Measurements from ENCODE around the gene PRCP.

PRCP gene

DNA sequence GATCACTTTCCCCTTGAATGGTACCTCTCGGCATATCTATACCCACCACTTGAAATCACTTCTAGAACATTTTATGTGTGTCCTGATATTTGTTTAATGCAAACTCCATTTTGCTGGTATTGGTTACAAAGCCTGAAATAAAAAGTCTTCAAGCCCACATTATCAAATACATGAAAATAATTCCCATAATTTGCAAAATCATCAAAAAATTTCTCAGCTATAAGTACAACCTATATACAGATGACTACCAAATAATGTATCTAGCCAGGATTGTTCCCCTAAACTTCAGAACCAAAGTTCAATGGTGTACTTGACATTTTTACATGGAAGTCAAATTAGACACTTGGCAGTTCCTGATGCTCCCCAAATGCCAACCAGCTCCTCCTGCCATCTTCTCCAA, 71.8 kb downstream of the PRCP start:
- DNase-seq (ENCODE audit: low read depth in 2 of 2), result no peak

DNA sequence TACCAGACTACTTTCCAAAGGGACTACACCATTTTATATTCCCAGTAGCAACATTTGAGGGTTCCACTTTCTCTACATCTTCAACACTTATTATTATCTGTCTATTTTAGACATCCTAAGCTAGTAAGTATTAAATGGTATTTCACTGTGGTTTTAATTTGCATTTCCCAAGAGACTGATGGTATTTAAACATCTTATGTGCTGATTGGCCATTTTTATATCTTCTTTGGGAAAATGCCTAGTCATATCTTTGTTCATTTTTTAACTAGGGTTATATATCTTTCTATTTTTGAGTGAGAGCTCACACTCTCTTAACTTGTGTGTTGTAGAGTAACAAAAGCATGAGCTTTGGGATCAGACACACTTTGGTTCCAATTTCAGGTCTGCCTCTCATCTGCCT, 73.7 kb downstream of the PRCP start:
- DNase-seq (ENCODE audit: low read depth in 2 of 2), result no peak

DNA sequence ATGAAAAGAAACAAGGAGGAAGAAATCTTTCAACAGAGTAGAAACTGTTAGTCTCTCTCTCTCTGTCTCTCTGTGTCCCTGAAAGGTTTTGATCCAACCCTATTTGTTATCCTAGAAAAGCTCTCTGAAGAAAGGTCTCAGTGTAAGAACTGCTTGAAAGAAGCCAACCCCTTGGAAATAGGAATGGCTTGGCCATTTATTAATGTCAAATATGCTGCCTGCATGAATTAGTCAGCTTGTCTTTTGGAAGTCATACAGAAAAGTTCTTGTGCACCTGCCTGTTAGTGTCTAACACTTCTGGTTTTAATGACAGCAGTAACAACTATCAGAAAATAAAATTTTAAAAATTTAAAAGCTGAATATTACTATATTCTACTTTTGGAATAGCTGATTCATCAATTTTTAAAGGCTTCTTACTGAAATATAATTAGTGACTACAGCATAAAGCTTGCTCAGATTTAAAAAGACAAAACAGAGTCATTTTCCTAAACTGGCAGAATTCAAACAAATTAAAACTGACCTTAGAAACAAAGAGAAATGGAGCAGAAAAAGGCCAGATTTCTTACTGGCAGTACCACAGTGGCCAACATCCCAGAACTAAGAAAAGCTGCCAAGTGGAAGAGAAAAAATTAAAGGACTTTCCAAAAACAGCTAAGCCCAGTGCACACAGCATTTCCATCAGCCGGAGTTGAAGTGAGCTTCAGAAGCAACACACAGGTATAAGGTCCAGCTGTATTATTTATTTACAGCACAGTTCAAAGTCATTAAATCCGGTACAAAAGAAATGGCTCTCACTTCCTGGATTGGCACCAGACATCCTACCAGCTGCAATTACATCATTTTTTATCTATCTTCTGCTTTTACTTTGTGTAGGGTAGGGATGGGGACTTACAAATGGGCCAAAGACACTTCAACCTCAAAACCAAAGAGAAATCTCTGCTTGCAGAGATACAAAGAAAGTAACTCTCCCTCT, 76.3 kb downstream of the PRCP start:
- DNase-seq (ENCODE audit: low read depth in 2 of 2), result no peak

DNA sequence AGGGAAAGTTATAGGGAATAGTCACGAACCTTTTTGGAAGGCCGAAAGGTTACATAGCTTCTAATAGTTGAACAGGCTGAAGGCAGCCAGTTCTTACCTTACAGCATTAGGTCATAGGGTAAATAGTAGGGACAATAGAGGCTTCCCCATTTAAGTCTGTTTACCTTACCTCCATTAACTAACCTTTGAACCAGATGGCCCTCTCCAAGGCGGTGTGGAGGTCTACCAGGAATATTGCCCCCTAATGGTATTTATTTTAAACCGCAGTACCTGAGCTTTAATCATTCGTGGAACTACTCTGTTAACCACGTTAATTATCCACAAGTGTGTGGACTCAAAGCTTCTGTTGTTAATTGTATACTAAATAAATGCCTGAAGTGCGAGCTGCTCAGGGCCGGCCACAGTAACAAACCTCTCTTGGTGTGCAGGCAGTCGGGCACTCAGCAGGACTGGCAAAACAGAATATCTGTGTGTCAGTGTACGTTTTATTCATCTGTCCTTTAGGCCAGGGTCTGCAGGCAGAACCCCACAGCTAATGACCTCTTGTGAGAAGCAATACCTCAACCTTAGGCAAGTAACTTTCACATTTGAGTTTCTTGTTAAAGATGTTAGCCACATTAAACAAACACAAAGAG, 81.7 kb downstream of the PRCP start:
- DNase-seq (ENCODE audit: low read depth in 2 of 2), result no peak

DNA sequence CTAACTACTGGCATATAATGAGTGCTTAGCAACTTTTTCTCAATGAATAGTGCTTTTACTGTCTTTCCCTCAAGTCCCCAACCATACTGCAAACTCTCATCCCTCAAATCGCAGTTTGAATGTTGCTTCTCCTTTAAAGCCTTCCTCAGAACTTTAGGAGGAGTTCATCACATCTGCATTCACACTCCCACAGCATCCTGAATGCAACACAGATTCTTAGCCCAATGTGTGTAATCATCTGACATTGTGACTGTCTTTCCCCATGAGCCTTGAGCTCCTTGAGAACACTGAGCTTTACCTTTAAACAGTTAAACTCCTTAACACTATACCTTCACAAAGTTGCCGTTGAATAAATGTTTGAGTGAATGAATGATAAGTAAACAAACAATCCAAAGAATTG, 84.8 kb downstream of the PRCP start:
- DNase-seq (ENCODE audit: low read depth in 2 of 2), result no peak

DNA sequence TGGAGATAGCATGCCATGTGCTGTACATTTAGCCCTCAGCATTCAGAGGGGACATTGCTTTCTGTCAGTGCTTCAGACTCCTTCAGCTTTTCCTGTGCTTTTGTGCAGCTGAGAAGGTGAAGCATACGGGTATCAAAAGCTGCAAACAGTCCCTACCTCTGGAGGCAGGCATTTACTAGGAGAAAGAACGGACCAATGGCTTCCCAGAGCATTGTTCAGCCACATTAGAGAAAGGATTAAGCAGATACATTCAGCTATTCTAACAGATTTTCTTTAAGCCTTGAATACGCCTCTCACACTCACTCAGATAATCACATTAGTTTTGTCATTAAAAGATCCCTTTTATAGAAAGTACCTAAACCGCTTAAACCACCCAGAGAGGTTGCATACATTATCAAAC, 85.9 kb downstream of the PRCP start:
- DNase-seq (ENCODE audit: low read depth in 2 of 2), result no peak

DNA sequence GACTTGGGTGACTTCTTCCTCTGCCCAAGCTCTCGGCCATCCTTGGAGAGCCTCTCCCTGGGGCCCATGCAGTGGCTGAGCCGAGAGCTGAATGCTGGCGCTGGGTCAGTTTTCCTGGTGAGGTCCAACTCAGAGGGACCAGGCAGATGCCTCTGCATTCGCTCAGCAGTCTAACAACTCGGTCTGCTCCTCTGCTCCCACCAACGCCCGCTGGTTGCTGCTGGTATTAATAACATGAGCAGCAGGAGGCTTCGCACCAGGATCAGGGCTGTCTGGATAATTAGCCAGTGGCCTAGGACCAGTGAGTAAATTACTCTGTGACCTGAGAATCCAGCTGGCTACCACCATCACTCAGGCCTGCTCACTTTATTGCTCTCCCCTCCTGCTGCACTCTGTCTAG, 88.9 kb downstream of the PRCP start:
- DNase-seq (ENCODE audit: low read depth in 2 of 2), result no peak

DNA sequence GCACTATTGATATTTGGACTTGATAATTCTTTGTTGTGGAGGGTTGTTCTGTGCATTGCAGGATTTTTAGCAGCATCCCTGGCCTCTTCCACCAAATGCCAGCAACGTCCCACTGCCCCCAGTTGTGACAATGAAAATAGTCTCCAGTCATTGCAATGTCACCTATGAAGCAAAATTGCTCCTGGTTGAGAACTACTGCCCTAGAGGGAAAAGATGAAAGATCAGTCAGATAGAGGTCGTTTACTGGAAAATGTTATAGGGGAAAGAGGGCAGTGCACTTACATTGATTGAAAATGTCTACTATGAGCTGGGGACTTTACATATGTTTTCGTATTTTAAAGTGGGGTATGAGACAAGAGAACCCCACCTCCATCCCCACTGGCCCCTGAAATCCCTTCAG, 89.5 kb downstream of the PRCP start:
- DNase-seq (ENCODE audit: low read depth in 2 of 2), result no peak

DNA sequence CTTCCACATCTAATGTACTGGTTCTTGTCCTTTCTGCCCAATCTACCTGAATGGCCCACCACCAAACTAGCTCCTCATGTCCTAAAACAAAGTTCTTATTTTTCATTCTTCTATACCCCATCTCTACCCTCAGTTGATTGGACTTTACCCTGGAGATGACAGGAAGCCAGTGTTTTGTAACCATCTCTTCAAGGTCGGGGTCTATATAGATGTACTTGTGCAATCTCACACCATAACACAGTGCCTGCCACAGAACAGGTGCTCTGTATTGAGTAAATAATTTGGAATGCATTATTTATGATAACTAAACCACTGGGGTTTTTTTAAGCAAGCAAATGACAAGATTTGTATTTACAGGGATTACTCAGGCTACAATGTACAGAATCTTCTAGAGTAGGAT, 89.9 kb downstream of the PRCP start:
- DNase-seq (ENCODE audit: low read depth in 2 of 2), result no peak

DNA sequence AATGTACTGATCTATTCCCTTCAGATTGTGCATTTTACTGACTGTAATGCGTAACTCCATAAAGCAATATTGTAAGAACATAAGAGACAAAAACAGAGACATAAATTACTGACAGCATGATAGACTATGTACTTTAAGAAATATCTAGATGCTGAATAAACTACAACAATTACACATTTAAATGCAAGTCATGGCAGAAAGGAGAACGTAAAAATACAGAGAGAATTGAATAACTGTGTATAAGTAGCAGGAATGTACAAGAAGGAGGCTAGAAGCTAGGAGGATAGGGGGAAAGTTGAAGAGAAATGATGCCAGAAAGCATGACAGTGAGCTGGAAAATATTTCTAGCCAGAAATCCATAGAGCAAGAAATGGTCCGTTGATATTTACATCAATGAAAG, 92.6 kb downstream of the PRCP start:
- DNase-seq (ENCODE audit: low read depth in 2 of 2), result no peak

DNA sequence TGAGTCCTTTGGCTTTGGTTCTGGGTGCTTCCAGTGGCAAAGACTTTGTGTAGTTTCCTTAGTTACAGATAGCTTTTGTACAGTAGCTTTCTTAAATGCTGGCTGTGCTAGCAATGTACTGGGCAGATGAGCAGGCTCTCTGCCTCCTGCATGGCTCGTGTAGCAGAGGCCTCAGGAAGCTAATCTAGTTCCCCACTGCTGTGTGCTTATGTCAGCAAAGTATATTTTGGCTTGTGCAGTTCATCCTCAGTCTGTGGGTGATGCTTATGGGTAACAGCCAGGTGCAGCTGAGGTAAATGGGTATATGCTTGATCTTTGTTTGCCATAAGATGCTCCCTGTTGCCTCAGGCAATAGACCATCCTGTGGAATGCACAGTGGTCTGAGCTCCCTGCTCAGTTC, 97.5 kb downstream of the PRCP start:
- no peak for DNase-seq (ENCODE audit: low read depth in 2 of 2)

DNA sequence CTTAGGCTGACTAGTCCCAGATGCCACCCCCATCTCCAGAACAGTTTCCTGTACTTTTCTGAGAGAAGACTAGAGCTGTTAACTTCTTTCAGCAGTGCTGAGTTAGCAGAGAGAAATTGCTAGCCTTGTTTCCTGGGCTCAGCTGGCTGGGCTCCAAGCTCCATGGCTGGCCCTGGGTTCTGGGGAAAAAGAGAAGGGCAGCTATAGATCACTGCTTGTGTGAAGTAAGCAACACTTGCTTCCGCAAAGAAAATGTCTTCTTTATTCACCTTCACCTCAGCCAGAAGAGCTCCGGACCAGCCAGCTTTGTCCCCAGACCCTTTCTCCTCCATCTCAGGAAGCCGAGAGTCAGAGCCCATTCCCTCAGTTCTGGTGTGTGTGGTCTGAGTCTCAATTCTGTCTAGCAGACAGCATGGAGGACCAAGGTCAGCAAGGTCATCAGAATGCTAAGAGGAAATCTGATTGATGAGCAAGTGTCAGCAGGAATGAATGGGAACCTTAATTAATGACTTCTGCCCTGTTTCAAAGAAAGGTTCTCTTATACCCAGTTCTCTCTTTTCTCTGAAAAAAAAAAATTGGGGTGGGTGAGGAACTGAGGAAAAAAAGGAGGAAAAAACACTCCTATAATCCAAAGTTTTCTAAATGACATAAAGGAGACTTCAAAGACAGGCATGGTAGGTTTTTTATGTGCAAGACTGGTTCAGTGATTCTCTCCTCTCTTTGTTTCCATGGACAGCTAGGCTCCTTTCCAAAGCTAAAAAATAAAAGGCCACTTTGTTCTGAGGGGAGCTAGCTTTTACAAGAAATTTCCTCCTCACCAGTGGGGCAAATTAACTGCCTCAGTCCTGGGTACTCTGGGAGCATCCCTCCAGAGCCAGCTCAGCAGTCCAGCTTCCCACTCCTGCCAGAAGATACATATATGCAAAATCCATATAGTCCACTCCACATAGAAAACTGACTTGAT, 103.0 kb downstream of the PRCP start:
- DNase-seq (ENCODE audit: low read depth in 2 of 2), result no peak

DNA sequence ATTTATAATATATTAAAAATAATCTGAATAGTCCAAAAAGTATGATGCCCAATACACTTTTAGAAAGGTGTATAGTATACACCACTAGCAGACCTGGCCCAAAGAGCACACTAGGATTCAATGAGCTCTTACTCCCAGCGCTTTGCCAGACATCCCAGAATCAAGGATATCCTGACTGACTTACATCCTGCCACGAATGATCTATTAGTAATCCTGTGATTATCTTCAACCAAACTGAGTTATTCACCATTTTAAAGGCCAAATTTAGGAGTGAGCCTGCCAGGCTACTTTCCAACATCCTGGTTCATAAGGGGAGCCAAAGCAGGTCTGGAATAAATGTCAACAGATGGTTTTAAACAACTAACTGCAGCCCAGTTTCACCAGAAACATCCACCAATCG, 105.7 kb downstream of the PRCP start:
- no peak for DNase-seq (ENCODE audit: low read depth in 2 of 2)

DNA sequence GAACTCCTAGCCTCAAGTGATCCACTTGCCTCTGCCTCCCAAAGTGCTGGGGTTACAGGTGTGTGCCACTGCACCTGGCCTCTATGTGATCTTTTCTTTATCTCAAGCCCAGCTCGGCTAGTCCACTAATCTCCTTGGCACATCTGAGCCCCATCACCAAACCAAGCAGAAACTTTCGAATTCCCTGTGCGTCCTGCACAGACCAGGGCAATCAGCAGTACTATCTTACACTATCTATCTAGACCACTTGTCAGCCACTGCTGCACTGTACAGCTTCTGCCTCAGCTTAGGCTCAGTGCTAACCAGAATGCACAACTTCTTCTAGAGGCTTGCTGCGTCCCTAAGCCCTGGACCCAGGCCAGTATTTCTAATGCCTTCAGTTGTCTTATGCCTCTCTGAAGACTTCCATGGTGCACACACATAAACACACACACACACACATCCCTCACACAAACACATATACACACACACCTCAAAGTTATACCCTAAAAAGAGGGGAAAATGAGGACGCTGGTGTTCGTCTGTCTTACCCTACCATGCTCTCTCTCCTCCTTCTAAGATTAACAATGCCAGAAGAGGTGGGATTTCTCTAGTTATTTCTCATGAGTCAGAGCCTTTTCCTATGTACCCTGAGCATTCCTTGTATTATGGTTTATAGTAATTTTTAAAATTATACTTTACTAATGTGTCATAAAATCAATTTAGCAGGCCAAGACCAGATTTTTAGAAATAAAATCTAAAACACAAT, 107.2 kb downstream of the PRCP start:
- DNase-seq (ENCODE audit: low read depth in 2 of 2), result no peak

DNA sequence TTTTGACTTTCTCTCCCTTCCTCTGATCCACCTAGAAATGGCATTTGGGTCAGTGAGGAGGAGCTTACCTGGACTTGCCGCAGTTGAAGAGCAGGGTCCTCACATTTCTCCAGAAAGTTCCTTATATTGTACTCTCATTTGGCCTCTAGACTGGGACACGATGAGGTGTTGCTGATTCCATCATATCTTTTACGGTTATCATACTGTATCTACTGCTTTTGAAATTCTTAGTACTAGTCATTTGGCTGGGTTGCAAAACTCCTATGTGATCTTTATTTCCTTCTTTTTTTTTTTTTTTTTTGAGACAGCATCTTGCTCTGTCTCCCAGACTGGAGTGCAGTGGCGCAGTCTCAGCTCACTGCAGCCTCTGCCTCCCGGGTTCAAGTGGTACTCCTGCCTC, 107.9 kb downstream of the PRCP start:
- no peak for DNase-seq (ENCODE audit: low read depth in 2 of 2)

DNA sequence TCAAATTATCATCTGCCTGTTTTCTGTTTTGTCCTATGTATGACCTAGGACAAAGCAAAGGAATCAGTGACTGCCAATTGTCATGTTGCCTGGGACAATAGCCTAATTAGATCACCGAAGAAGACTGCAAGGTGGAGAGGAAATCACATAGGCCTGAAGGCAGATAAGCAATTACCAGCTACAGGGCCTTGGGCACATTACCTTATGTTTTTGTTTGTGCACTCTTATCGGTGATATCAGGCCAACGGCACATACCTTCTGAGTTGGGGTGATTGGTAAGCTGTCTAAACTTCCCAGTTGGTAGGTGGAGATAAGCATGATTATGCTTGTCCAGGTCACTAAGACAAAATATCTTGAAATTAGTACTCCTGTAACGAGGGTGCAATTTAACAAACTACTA, 108.5 kb downstream of the PRCP start:
- no peak for DNase-seq (ENCODE audit: low read depth in 2 of 2)

DNA sequence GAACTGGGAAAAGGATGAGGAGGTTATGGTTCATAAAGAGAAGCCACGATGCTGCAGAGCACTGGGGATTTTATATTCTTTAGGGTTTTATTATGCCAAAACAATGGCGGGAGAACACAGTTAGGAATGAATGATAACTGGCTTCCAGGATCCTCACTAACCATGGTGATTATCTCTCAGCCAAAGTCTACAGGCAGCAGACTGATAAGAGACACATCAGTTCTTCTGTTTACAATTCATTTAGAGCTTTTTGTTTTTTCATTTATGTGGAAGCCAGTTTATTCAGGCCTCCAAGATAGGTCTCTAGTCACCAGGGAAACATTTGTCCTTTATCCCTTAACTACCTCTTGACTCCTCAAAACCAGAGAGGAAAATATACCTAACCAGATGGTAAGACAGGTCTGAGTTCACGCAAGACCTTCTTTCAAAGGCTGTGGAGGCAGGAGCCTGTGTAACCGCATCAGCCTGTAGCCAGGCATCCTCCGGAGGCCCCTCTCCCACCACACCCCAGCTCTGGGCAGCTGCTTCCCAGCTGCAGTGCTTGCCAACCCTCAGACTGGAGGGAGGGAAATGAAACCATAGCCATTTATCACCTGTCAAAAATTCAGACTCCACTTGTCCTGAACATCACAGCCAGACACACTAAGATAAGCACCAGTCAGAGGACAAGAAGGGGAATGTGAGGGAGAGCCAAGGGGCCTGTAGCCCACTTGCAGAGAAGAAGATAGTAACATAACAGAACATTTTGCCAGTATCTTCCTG, 109.3 kb downstream of the PRCP start:
- no peak for DNase-seq (ENCODE audit: low read depth in 2 of 2)

DNA sequence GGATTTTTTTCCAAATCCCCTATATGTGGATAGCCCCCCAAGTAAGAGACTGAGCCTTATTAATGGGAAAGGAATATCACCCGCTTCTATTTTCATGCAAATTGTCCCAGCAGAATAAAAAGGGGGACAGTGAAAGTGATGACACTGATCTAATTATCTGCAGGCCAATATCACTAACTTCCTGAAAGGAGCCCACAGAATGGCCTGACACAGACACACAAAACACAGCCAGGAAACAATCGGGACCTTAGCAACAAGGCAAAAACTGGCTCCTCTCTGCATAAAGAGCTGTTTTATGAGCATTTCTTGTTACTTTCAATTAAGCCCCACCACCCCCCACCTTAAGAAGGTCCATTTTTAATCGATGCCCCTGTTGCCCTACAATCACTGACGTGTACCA, 112.2 kb downstream of the PRCP start:
- no peak for DNase-seq (ENCODE audit: low read depth in 2 of 2)

DNA sequence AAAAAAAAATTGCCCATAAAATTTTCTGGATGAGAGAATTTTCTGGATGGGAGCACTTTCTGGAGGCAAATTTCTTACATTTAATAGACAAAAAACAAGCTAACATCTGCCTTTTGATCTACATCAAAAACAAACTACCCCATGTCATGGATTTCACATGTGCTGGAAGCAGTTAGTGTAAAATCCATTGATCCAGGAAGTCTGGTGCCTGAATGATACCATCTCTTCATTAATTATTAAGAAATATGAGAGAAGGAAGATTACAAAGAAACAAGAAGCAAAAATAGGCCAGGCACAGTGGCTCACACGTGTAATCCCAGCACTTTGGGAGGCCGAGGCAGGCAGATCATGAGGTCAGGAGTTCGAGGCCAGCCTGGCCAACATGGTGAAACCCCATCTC, 113.4 kb downstream of the PRCP start:
- DNase-seq (ENCODE audit: low read depth in 2 of 2), result no peak

DNA sequence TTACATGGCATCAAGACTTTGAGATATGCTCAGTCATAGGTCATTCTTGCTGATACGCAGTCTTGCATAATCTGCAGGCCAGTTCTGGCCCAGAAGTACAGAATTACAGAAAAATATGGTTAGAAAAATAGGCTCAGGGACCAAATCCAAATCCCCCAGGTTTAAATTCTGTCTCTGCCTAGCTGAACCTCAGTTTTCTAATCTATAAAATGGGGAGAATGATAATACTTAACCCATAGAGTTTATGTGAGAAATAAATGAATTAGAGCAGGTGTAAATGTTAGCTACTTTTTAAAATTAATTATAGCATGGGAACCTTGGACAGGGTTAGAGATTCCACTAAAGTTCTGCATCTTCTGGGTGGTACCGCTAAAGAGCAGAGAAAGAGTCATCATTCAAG, 114.2 kb downstream of the PRCP start:
- DNase-seq (ENCODE audit: low read depth in 2 of 2), result no peak
